HepG2 (cell line): ENCODE results near the gene FGF14. TPM values are rescaled to one million over a fixed set of nuclear protein-coding genes. Genes with fewer than 3 reads are reported as not detected.

ENCODE experiments used
- ATAC-seq: fragments of 200-7000 bp; cut with Tn5 transposase; 3 replicates; pipeline ENCODE4 v1.9.1; 2020; ENCODE audit warnings: mild to moderate bottlenecking, moderate library complexity
- BruUV-seq: library from RNA; stranded (reverse); fragments of 400-500 nt; replicated peaks from 2 replicates; lab custom pipeline; 2021; lab: Mats Ljungman, UMichigan
- CTCF ChIA-PET: fragments of 300-600 bp; formaldehyde crosslinking; extraction: SDS; loops from one replicate; lab custom pipeline; 2021; ENCODE audit warnings: low total read pairs, inconsistent platforms, low intra/inter-chr PET ratio; lab: Yijun Ruan, JAX
- POLR2A ChIA-PET: fragments of 350-600 bp; sonication (Branson Sonifier 250); formaldehyde crosslinking; loops from one replicate; lab custom pipeline; 2020; ENCODE audit warnings: antibody characterized with exemption, inconsistent platforms; lab: Yijun Ruan, JAX
- DNase-seq: peaks from one replicate; pipeline ENCODE4 v3.0.0-alpha.2; 2015; ENCODE audit warnings: low spot score
- FAIRE-seq: peaks from 3 replicates; lab custom pipeline; 2011; peaks lifted over from hg19 to GRCh38; lab: Jason Lieb, UNC
- H2AFZ ChIP-seq: one replicate; pipeline ENCODE4 v1.6.1; 2011; ENCODE audit warnings: low read length, inconsistent platforms
- H3K27ac ChIP-seq: fragments of 300-600 bp; 3 replicates; pipeline ENCODE4 v1.8.0; 2011; ENCODE audit warnings: mixed run types, mild to moderate bottlenecking, mixed read lengths, low read length, inconsistent platforms; ENCODE audit not compliant: insufficient read depth; ENCODE audit errors: extremely low read length
- H3K27me3 ChIP-seq, 2 experiments: fragments of 200-600 bp in 1 of 2; 2 replicates in 1 of 2; 3 replicates in 1 of 2; pipeline versions ENCODE4 v1.6.0 to v1.8.0; 2011; ENCODE audit warnings: low read length in 2 of 2, mild to moderate bottlenecking in 2 of 2, moderate library complexity in 2 of 2, inconsistent platforms in 1 of 2; ENCODE audit not compliant: insufficient read depth in 2 of 2, control insufficient read depth in 1 of 2
- H3K36me3 ChIP-seq, 2 experiments: fragments of 200-600 bp in 1 of 2; replicated peaks in 1 of 2; 2 replicates in 1 of 2; 3 replicates in 1 of 2; pipeline versions ENCODE4 v1.5.1 to v1.8.0; 2011; ENCODE audit warnings: low read length in 2 of 2, inconsistent platforms in 1 of 2; ENCODE audit not compliant: insufficient read depth in 2 of 2, control insufficient read depth in 1 of 2
- H3K4me1 ChIP-seq: 2 replicates; pipeline ENCODE4 v1.5.1; 2012; ENCODE audit warnings: low read length, inconsistent platforms; ENCODE audit not compliant: insufficient read depth
- H3K4me2 ChIP-seq: 2 replicates; pipeline ENCODE4 v1.6.0; 2011; ENCODE audit warnings: low read depth, low read length, inconsistent platforms
- H3K4me3 ChIP-seq, 3 experiments: fragments of 200-600 bp in 1 of 3; sonication (generic), shearing (Covaris generic) in 1 of 3; replicated peaks in 1 of 3; 2 replicates each; pipeline ENCODE4 v1.5.1; 2011 to 2016; ENCODE audit warnings: low read length in 3 of 3, inconsistent platforms in 2 of 3, low read depth in 2 of 3, mild to moderate bottlenecking in 2 of 3, control low read depth in 1 of 3, mixed read lengths in 1 of 3; ENCODE audit not compliant: insufficient read depth in 1 of 3
- H3K79me2 ChIP-seq: one replicate; pipeline ENCODE4 v1.6.1; 2011; ENCODE audit warnings: low read length, inconsistent platforms; ENCODE audit not compliant: insufficient read depth
- H3K9ac ChIP-seq: 2 replicates; pipeline ENCODE4 v1.6.0; 2011; ENCODE audit warnings: mild to moderate bottlenecking, low read depth, low read length, inconsistent platforms; ENCODE audit not compliant: insufficient read depth
- H3K9me3 ChIP-seq: 2 replicates; pipeline ENCODE4 v1.5.1; 2012; ENCODE audit warnings: mild to moderate bottlenecking, low read length
- H4K20me1 ChIP-seq: 2 replicates; pipeline ENCODE4 v1.6.0; 2011; ENCODE audit warnings: inconsistent platforms, mild to moderate bottlenecking, low read length, moderate library complexity; ENCODE audit not compliant: insufficient read depth
- ATF7 ChIP-seq, 2 experiments: fragments of 450-650 bp in 1 of 2; sonication (generic) in 1 of 2; formaldehyde crosslinking in 1 of 2; IDR thresholded peaks; 2 replicates each; pipeline versions ENCODE4 v1.4.0 to v1.6.1; 2016 to 2020; ENCODE audit warnings: antibody characterized with exemption in 1 of 2, mild to moderate bottlenecking in 1 of 2, missing genetic modification reagents in 1 of 2
- CREB1 ChIP-seq, 2 experiments: fragments of 450-650 bp in 1 of 2; IDR thresholded peaks; 2 replicates each; pipeline ENCODE4 v1.6.1; 2016 to 2017; ENCODE audit warnings: control low read depth in 1 of 2, mild to moderate bottlenecking in 1 of 2, missing compliant biosample characterization in 1 of 2, missing genetic modification characterization in 1 of 2
- WGBS: methylation state at CpG from one replicate; pipeline ENCODE4 v1.1.6; 2017; ENCODE audit warnings: low lambda C conversion rate; 5-methylcytosine and 5-hydroxymethylcytosine counted together
- in situ Hi-C: cut with HindIII; loops from 2 replicates; pipeline ENCODE4 v1.10.0; 2017; ENCODE audit warnings: low pct_unique_long_range_greater_than_20kb; ENCODE audit not compliant: extremely low pct_ligation_motif_present
- intact Hi-C: fragments of 100-400 bp; cut with micrococcal nuclease; formaldehyde crosslinking; loops from one replicate; pipeline ENCODE4 v1.10.0; 2022; ENCODE audit not compliant: unreplicated experiment
- polyA plus RNA-seq, 8 experiments: library from polyadenylated mRNA; depleted of rRNA in 3 of 8; stranded (reverse) in 7 of 8; unstranded in 1 of 8; fragments of >200 nt; fragmentation: Illumina TruSeq in 4 of 8; extraction: Trizol in 4 of 8; gene quantifications; 2 replicates each; pipeline versions ENCODE4 v1.2.1 to v1.2.3, GENCODE V29; 2011 to 2016; ENCODE audit warnings: low read depth in 4 of 8, missing spikeins in 1 of 8, mixed read lengths in 1 of 8; ENCODE audit not compliant: insufficient read depth in 1 of 8
- total RNA-seq, 5 experiments: library from RNA; depleted of rRNA; stranded (reverse); fragments of >200 nt; fragmentation: Illumina TruSeq; extraction: Trizol; gene quantifications; 2 replicates each; pipeline ENCODE4 v1.2.3, GENCODE V29; 2016; ENCODE audit warnings: low read depth in 1 of 5
- TF ChIP-seq, protein P1 (sequence below): sonication (generic); formaldehyde crosslinking; IDR thresholded peaks from 2 replicates; pipeline ENCODE4 v1.8.1; 2023; ENCODE audit warnings: mild to moderate bottlenecking, missing genetic modification reagents
- TF ChIP-seq, protein P2 (sequence below): sonication (generic); formaldehyde crosslinking; IDR thresholded peaks from 2 replicates; pipeline ENCODE4 v1.5.1; 2020; ENCODE audit warnings: missing genetic modification reagents, mild to moderate bottlenecking, borderline replicate concordance

The FGF14 gene
- total and polyA plus RNA-seq, 2 of the 13 experiments (the other 11 are each of a cell fraction or from before 2014, with no cell fraction given): not detected

DNA sequence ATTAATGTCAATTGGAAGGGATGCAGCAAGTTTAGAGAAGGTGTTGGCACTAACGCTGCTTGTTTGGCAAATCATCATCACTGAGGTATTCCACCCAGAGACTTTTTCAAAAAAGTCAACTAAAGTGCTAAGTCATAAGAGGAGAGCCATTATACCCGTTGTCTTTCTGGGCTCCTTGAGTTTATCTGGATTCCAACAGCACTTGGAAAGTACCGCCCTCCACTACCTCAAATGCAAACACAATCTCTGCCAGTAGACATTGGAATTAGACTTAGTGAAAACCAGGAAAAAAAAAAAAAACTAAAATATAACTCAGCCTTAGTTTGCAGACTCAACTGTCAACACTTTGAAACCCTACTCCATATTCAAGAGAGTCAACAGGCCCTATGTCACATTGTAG lies 683.4 kb downstream of the FGF14 start:
- H3K79me2 ChIP-seq: no peaks in the 10 kb centered on the region
- no peak overlapping the region for H3K27ac ChIP-seq
- H3K27me3 ChIP-seq: no peaks in the 10 kb centered on the region
- no peak overlapping the region for H3K4me3 ChIP-seq
- H3K9me3 ChIP-seq: no peaks in the 10 kb centered on the region
- no peak for ATAC-seq
- no TSS peak for BruUV-seq
- no peak for FAIRE-seq
- in situ Hi-C loops: no loop called here
- H3K36me3 ChIP-seq: no peaks in the 10 kb centered on the region
- H4K20me1 ChIP-seq: no peaks in the 10 kb centered on the region
- no peak overlapping the region for H2AFZ ChIP-seq
- WGBS: 13% methylated on average over 3 of the region's 3 CpGs
- DNase-seq: no peak
- ChIA-PET POLR2A (no interaction called here), CTCF (no interaction called here)
- intact Hi-C loops: no loop called here
- H3K9ac ChIP-seq: no peak overlapping the region
- no peaks in the 10 kb centered on the region for H3K4me1 ChIP-seq
- TF ChIP-seq, protein P1, sequence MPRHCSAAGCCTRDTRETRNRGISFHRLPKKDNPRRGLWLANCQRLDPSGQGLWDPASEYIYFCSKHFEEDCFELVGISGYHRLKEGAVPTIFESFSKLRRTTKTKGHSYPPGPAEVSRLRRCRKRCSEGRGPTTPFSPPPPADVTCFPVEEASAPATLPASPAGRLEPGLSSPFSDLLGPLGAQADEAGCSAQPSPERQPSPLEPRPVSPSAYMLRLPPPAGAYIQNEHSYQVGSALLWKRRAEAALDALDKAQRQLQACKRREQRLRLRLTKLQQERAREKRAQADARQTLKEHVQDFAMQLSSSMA (CRISPR knock-in tag): no peak
- TF ChIP-seq, all 625 proteins: peak for 0
- H3K4me2 ChIP-seq: no peak overlapping the region

DNA sequence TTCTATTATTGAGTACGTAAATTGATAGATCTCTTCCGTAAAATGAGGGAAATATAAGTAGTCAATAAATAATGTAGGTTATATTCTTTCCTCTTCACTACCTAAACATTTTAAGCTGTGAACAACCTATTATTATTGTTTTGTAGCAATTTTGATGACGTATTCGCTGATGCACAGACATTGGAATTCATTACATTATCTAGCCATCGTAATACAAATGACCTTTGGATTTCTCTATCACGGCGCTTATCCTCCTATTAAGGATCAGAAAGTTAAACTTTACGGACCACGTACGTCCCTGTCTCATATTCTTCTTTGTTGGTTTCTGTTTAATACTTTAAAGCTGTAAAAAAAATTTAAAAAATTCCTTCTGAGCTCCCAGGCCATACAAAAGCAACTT lies 684.5 kb downstream of the FGF14 start:
- Histone ChIP-seq H3K4me3 (no peak overlapping the region), H3K9me3 (no peaks in the 10 kb centered on the region), H3K27ac (no peak overlapping the region), H2AFZ (no peak overlapping the region), H3K4me2 (no peak overlapping the region), H4K20me1 (no peaks in the 10 kb centered on the region), H3K79me2 (no peaks in the 10 kb centered on the region), H3K36me3 (no peaks in the 10 kb centered on the region), H3K27me3 (no peaks in the 10 kb centered on the region)
- 25% methylated on average over 10 of the region's 10 CpGs for WGBS
- DNase-seq (no peak), ATAC-seq (no peak), FAIRE-seq (no peak)
- ChIA-PET POLR2A (no interaction called here), CTCF (no interaction called here)
- intact Hi-C loops: no loop called here
- peak; percentile 43; the same call in 1 of the 2 replicates for TF ChIP-seq ATF7 (IDR thresholded peaks at IDR 0.05)
- no peak for TF ChIP-seq ATF7 (CRISPR knock-in tag; IDR thresholded peaks at IDR 0.05)
- TF ChIP-seq, protein P2, sequence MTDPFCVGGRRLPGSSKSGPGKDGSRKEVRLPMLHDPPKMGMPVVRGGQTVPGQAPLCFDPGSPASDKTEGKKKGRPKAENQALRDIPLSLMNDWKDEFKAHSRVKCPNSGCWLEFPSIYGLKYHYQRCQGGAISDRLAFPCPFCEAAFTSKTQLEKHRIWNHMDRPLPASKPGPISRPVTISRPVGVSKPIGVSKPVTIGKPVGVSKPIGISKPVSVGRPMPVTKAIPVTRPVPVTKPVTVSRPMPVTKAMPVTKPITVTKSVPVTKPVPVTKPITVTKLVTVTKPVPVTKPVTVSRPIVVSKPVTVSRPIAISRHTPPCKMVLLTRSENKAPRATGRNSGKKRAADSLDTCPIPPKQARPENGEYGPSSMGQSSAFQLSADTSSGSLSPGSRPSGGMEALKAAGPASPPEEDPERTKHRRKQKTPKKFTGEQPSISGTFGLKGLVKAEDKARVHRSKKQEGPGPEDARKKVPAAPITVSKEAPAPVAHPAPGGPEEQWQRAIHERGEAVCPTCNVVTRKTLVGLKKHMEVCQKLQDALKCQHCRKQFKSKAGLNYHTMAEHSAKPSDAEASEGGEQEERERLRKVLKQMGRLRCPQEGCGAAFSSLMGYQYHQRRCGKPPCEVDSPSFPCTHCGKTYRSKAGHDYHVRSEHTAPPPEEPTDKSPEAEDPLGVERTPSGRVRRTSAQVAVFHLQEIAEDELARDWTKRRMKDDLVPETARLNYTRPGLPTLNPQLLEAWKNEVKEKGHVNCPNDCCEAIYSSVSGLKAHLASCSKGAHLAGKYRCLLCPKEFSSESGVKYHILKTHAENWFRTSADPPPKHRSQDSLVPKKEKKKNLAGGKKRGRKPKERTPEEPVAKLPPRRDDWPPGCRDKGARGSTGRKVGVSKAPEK (CRISPR knock-in tag): no peak
- peak; percentile 76 for TF ChIP-seq CREB1 (IDR thresholded peaks at IDR 0.05)
- TF ChIP-seq CREB1 (CRISPR knock-in tag; IDR thresholded peaks at IDR 0.05): no peak
- TF ChIP-seq, all 625 proteins: peak for 2
- Histone ChIP-seq H3K9ac (no peak overlapping the region), H3K4me1 (no peaks in the 10 kb centered on the region)
- BruUV-seq: no TSS peak
- in situ Hi-C loops: no loop called here
